Esophagus muscularis mucosa (tissue), 4 donors: ENCODE measurements around the gene TMC1. TPM values are rescaled to one million over a fixed set of nuclear protein-coding genes. Genes with fewer than 3 reads are reported as not detected.

Experiments used
- DNase-seq: peaks from one replicate; pipeline ENCODE4 v3.0.0-alpha.2; 2017; ENCODE audit errors: extremely low spot score
- H3K27ac ChIP-seq, 4 donors: fragments of 200-600 bp; sonication (generic); replicated peaks in 1 of 4; 1 replicate in 3 of 4; 2 replicates in 1 of 4; pipeline ENCODE4 v1.5.1; 2016 to 2019; ENCODE audit warnings: mild to moderate bottlenecking in 1 of 4
- H3K27me3 ChIP-seq, 4 donors: fragments of 200-600 bp; sonication (generic); one replicate each; pipeline versions ENCODE4 v1.5.1 to v1.6.0; 2016 to 2019
- H3K36me3 ChIP-seq, 4 donors: fragments of 200-600 bp; sonication (generic); one replicate each; pipeline ENCODE4 v1.5.1; 2016 to 2019
- H3K4me1 ChIP-seq, 4 donors: fragments of 200-600 bp; sonication (generic); one replicate each; pipeline ENCODE4 v1.5.1; 2016 to 2019
- H3K4me3 ChIP-seq, 4 donors: fragments of 200-600 bp; sonication (generic); 1 replicate in 2 of 4; 2 replicates in 2 of 4; pipeline ENCODE4 v1.5.1; 2016 to 2019; ENCODE audit warnings: mild to moderate bottlenecking in 4 of 4, moderate library complexity in 1 of 4
- H3K9me3 ChIP-seq, 4 donors: fragments of 200-600 bp; sonication (generic); 1 replicate in 3 of 4; 2 replicates in 1 of 4; pipeline ENCODE4 v1.5.1; 2016 to 2019
- EP300 ChIP-seq: sonication (generic); formaldehyde crosslinking; IDR thresholded peaks from one replicate; pipeline ENCODE4 v1.6.1; 2017; ENCODE audit warnings: antibody characterized with exemption
- POLR2A ChIP-seq: fragments of 450-650 bp; IDR thresholded peaks from one replicate; pipeline ENCODE4 v1.6.1; 2017; ENCODE audit warnings: antibody characterized with exemption, moderate library complexity, mild to moderate bottlenecking, low read depth
- POLR2AphosphoS5 ChIP-seq, 2 donors: sonication (generic); formaldehyde crosslinking; IDR thresholded peaks; one replicate each; pipeline ENCODE4 v1.6.1; 2017; ENCODE audit warnings: antibody characterized with exemption in 2 of 2
- WGBS: methylation state at CpG from one replicate; pipeline ENCODE4 v1.1.5; 2018; 5-methylcytosine and 5-hydroxymethylcytosine counted together
- intact Hi-C: fragments of 100-400 bp; cut with DNase I; formaldehyde crosslinking; loops from one replicate; pipeline ENCODE4 v1.15.1; 2023
- total RNA-seq, 4 donors: library from RNA; depleted of rRNA; stranded (reverse); fragments of >200 nt; gene quantifications; one replicate each; pipeline versions ENCODE4 v1.1.0 to v1.2.1, GENCODE V29; 2016
- TF ChIP-seq, protein P1 (sequence below), 3 experiments: fragments of 200-600 bp in 2 of 3; fragments of 450-650 bp in 1 of 3; sonication (generic) in 2 of 3; IDR thresholded peaks; one replicate each; pipeline ENCODE4 v1.5.1; 2017 to 2019; ENCODE audit warnings: antibody characterized with exemption in 3 of 3, mild to moderate bottlenecking in 2 of 3, moderate library complexity in 1 of 3

Gene TMC1
- total RNA-seq, 4 donors from 2014 or later, result not detected

DNA sequence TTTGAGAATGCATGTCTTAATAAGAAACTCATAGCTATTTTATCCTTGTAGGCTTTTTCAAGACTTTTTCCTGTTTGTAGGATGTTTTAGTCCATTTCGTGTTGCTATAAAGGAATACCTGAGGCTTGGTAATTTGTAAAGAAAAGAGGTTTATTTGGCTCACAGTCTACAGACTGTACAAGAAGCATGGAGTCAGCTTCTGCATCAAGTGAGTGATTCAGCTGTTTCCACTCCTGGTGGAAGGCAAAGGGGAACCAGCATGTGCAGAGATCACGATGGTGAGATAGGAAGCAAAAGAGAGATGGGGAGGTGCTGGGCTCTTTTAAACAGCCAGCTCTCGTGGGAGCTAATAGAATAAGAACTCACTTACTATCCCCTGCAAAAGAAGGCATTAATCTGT is 254.2 kb downstream of the TMC1 start:
- Histone ChIP-seq H3K36me3 (no peaks in the 10 kb centered on the region), H3K27ac (no peak overlapping the region), H3K27me3 (no peaks in the 10 kb centered on the region), H3K4me1 (no peaks in the 10 kb centered on the region), H3K9me3 (no peaks in the 10 kb centered on the region), H3K4me3 (no peak overlapping the region)
- intact Hi-C loops, result no loop called here
- WGBS, result 69% methylated on average over 3 of the region's 3 CpGs
- DNase-seq, result no peak
- TF ChIP-seq EP300 (no peak), POLR2A (no peak), POLR2AphosphoS5 (IDR thresholded peaks at IDR 0.05) (no peak)
- TF ChIP-seq, protein P1, sequence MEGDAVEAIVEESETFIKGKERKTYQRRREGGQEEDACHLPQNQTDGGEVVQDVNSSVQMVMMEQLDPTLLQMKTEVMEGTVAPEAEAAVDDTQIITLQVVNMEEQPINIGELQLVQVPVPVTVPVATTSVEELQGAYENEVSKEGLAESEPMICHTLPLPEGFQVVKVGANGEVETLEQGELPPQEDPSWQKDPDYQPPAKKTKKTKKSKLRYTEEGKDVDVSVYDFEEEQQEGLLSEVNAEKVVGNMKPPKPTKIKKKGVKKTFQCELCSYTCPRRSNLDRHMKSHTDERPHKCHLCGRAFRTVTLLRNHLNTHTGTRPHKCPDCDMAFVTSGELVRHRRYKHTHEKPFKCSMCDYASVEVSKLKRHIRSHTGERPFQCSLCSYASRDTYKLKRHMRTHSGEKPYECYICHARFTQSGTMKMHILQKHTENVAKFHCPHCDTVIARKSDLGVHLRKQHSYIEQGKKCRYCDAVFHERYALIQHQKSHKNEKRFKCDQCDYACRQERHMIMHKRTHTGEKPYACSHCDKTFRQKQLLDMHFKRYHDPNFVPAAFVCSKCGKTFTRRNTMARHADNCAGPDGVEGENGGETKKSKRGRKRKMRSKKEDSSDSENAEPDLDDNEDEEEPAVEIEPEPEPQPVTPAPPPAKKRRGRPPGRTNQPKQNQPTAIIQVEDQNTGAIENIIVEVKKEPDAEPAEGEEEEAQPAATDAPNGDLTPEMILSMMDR (IDR thresholded peaks at IDR 0.05), result no peak

DNA sequence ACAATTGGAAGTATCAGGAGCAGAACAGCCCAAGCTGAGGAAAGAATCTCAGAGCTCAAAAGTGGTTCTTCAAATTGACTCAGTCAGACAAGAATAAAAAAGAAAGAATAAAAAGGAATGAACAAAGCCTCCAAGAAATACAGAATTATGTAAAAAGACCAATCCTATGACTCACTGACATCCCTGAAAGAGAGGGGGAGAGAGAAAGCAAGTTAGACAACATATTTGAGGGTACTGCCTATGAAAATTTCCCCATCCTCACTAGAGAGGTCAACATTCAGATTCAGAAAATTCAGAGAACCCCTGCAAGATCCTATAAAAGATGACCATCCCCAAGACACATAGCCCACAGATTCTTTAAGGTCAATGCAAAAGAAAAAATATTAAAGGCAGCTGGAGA is 258.2 kb downstream of the TMC1 start:
- intact Hi-C loops, result no loop called here
- H3K36me3 ChIP-seq, result no peaks in the 10 kb centered on the region
- H3K27me3 ChIP-seq, result no peaks in the 10 kb centered on the region
- DNase-seq, result no peak
- no peak overlapping the region for H3K4me3 ChIP-seq
- H3K27ac ChIP-seq, result no peak overlapping the region
- no peak for TF ChIP-seq POLR2A
- TF ChIP-seq EP300, result no peak
- TF ChIP-seq, protein P1 (IDR thresholded peaks at IDR 0.05), result no peak
- TF ChIP-seq POLR2AphosphoS5 (IDR thresholded peaks at IDR 0.05), result no peak
- H3K9me3 ChIP-seq, result peaks cover 0 to 5% (median 0%) of the 10 kb centered on the region in 4 donors
- no peaks in the 10 kb centered on the region for H3K4me1 ChIP-seq

DNA sequence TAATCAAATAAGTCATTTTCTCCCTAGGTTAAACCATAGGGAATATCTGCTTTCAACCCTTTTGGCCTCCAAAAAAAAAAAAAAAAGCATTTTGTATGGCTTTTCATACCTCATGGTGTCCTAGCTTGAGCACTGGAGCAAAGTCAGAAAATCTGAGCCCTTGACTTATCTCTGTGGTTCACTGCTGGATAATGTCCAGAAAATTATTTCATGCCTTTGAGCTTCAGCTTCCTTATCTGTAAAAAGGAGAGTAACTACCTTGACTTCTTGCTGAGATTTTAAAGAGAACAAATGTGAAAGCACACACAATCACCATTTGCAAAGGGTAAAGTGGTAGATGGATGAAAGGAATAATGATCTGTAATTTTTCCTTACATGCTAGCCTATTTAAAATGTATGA is 265.5 kb downstream of the TMC1 start:
- Histone ChIP-seq H3K27ac (no peak overlapping the region), H3K4me1 (peaks cover 0 to 5% (median 0%) of the 10 kb centered on the region in 4 donors), H3K4me3 (no peak overlapping the region), H3K27me3 (no peaks in the 10 kb centered on the region), H3K9me3 (peaks cover 0 to 5% (median 0%) of the 10 kb centered on the region in 4 donors), H3K36me3 (no peaks in the 10 kb centered on the region)
- no peak for TF ChIP-seq EP300
- TF ChIP-seq, protein P1 (IDR thresholded peaks at IDR 0.05), result no peak
- TF ChIP-seq POLR2AphosphoS5 (IDR thresholded peaks at IDR 0.05), result no peak
- TF ChIP-seq POLR2A, result no peak
- intact Hi-C loops, result no loop called here
- no peak for DNase-seq

DNA sequence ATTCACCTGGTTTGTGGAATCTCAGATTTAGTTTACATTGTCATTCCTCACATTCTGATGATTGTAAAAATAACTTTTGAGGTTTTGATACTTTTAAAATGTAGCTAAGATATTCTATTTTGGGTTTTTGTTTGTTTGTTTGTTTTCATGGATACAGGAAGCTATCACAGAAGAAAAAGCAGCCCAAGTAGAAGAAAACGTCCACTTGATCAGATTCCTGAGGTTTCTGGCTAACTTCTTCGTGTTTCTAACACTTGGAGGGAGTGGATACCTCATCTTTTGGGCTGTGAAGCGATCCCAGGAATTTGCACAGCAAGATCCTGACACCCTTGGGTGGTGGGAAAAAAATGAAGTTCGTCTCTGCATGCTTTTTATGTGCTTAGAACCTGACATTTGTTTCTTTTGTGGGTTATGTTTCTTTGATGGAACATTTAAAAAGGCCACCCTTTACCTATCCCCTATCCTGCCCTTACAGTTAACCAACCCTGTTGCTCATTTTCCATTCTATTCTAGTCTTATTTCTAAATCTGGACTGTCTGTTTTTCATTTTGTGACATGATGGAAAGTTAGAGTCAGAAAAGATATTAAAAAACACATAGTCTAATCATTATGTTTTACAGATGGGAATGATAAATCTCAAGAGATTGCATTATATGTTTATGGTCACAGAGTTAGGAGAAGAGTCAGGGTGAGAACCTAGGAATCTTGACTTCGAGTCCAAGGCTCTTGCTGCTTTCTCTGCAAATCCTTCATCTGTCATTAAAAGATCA is 267.7 kb downstream of the TMC1 start:
- Histone ChIP-seq H3K9me3 (peaks cover 0 to under 1% (median 0%) of the 10 kb centered on the region in 4 donors), H3K4me3 (no peak overlapping the region), H3K4me1 (peaks cover 0 to 5% (median 0%) of the 10 kb centered on the region in 4 donors), H3K36me3 (no peaks in the 10 kb centered on the region), H3K27me3 (no peaks in the 10 kb centered on the region), H3K27ac (no peak overlapping the region)
- DNase-seq, result no peak
- WGBS, result 57% methylated on average over 5 of the region's 5 CpGs
- no peak for TF ChIP-seq POLR2A
- TF ChIP-seq POLR2AphosphoS5 (IDR thresholded peaks at IDR 0.05), result no peak
- TF ChIP-seq, protein P1 (IDR thresholded peaks at IDR 0.05), result no peak
- no peak for TF ChIP-seq EP300
- intact Hi-C loops, result no loop called here

DNA sequence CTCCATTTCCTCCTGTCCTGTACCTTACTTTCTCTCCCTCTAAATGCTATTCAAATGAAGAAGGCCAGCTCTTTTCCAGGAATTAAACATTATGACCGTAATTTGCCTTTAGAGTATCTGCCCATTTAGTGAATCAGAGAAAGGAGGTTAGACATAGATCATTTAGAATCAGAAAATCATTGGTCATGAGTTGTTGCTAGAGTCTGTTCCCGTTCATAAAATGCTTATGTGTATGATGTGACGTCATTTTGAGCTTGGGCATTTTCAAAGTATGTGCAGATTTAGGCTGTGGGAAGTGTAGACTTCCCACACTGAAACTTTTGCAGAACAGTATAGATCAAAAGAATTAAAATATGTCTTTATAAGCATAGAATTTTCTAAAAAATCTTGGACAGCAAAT is 268.5 kb downstream of the TMC1 start:
- intact Hi-C loops, result no loop called here
- no peaks in the 10 kb centered on the region for H3K36me3 ChIP-seq
- H3K4me3 ChIP-seq, result no peak overlapping the region
- DNase-seq, result no peak
- H3K4me1 ChIP-seq, result peaks cover 0 to 5% (median 0%) of the 10 kb centered on the region in 4 donors
- TF ChIP-seq, protein P1 (IDR thresholded peaks at IDR 0.05), result no peak
- TF ChIP-seq EP300, result no peak
- H3K27ac ChIP-seq, result no peak overlapping the region
- H3K27me3 ChIP-seq, result no peaks in the 10 kb centered on the region
- peaks cover 0 to 1% (median under 1%) of the 10 kb centered on the region in 4 donors for H3K9me3 ChIP-seq
- WGBS, result 76% methylated on average over 3 of the region's 3 CpGs
